Liver (tissue), 9 donors: Measurements from ENCODE around the gene ABTB2. TPM values are rescaled to one million over a fixed set of nuclear protein-coding genes. Genes with fewer than 3 reads are reported as not detected.

Source experiments
- DNase-seq: peaks from one replicate; pipeline ENCODE4 v3.0.0-alpha.2; 2017; ENCODE audit warnings: low spot score
- H3K27ac ChIP-seq, 2 donors: one replicate each; pipeline ENCODE4 v1.7.0; 2013; ENCODE audit warnings: inconsistent platforms in 2 of 2, low read length in 2 of 2, control low read depth in 1 of 2, low read depth in 1 of 2, mild to moderate bottlenecking in 1 of 2
- H3K27me3 ChIP-seq, 4 donors: one replicate each; pipeline versions ENCODE4 v1.6.1 to v1.7.0; 2013; ENCODE audit warnings: low read length in 3 of 4, inconsistent platforms in 1 of 4, mild to moderate bottlenecking in 1 of 4, moderate library complexity in 1 of 4; ENCODE audit not compliant: control insufficient read depth in 4 of 4, insufficient read depth in 4 of 4
- H3K36me3 ChIP-seq, 4 donors: one replicate each; pipeline versions ENCODE4 v1.6.1 to v1.7.0; 2013; ENCODE audit warnings: low read length in 3 of 4, mild to moderate bottlenecking in 3 of 4, low read depth in 1 of 4, moderate library complexity in 1 of 4; ENCODE audit not compliant: control insufficient read depth in 4 of 4, insufficient read depth in 3 of 4
- H3K4me1 ChIP-seq, 4 donors: one replicate each; pipeline versions ENCODE4 v1.6.1 to v1.7.0; 2013; ENCODE audit warnings: low read length in 3 of 4, mild to moderate bottlenecking in 3 of 4, moderate library complexity in 1 of 4; ENCODE audit not compliant: control insufficient read depth in 4 of 4, insufficient read depth in 4 of 4
- H3K4me3 ChIP-seq, 3 donors: one replicate each; pipeline versions ENCODE4 v1.6.1 to v1.7.0; 2013; ENCODE audit warnings: low read length in 3 of 3, control low read depth in 1 of 3, low read depth in 1 of 3, mild to moderate bottlenecking in 1 of 3
- H3K9ac ChIP-seq, 2 donors: one replicate each; pipeline ENCODE4 v1.7.0; 2013; ENCODE audit warnings: low read length in 2 of 2, mild to moderate bottlenecking in 2 of 2, moderate library complexity in 2 of 2, control low read depth in 1 of 2, low read depth in 1 of 2
- H3K9me3 ChIP-seq, 4 donors: one replicate each; pipeline versions ENCODE4 v1.6.1 to v1.7.0; 2013; ENCODE audit warnings: low read length in 3 of 4; ENCODE audit not compliant: control insufficient read depth in 4 of 4
- EGR1 ChIP-seq, 2 donors: IDR thresholded peaks; 2 replicates each; pipeline ENCODE4 v1.6.1; 2016 to 2018; ENCODE audit warnings: antibody characterized with exemption in 2 of 2, low read depth in 2 of 2
- FOXA2 ChIP-seq: IDR thresholded peaks from 2 replicates; pipeline ENCODE4 v1.6.1; 2016; ENCODE audit warnings: antibody characterized with exemption
- GABPA ChIP-seq, 2 donors: IDR thresholded peaks in 1 of 2; conservative IDR thresholded peaks in 1 of 2; 2 replicates each; pipeline ENCODE4 v1.6.1; 2016; ENCODE audit warnings: antibody characterized with exemption in 2 of 2, mild to moderate bottlenecking in 1 of 2, moderate library complexity in 1 of 2
- HNF4A ChIP-seq, 2 donors: conservative IDR thresholded peaks; 2 replicates each; pipeline ENCODE4 v1.6.1; 2016; ENCODE audit warnings: antibody characterized with exemption in 2 of 2, mild to moderate bottlenecking in 2 of 2
- HNF4G ChIP-seq: IDR thresholded peaks from 2 replicates; pipeline ENCODE4 v1.6.1; 2016; ENCODE audit warnings: antibody characterized with exemption
- RAD21 ChIP-seq, 2 donors: IDR thresholded peaks; 2 replicates each; pipeline ENCODE4 v1.6.1; 2016; ENCODE audit warnings: antibody characterized with exemption in 2 of 2, mild to moderate bottlenecking in 2 of 2
- RXRA ChIP-seq, 2 donors: IDR thresholded peaks; 2 replicates each; pipeline ENCODE4 v1.6.1; 2017 to 2018; ENCODE audit warnings: antibody characterized with exemption in 2 of 2, mild to moderate bottlenecking in 1 of 2
- SP1 ChIP-seq: IDR thresholded peaks from 2 replicates; pipeline ENCODE4 v1.6.1; 2018; ENCODE audit warnings: antibody characterized with exemption, mild to moderate bottlenecking
- TAF1 ChIP-seq: conservative IDR thresholded peaks from 2 replicates; pipeline ENCODE4 v1.6.1; 2016; ENCODE audit warnings: antibody characterized with exemption, mild to moderate bottlenecking
- YY1 ChIP-seq: IDR thresholded peaks from 2 replicates; pipeline ENCODE4 v1.6.1; 2016; ENCODE audit warnings: antibody characterized with exemption, mild to moderate bottlenecking
- WGBS: extraction: QIAGEN DNeasy Blood & Tissue Kit; methylation state at CpG from one replicate; pipeline ENCODE4 v1.1.7; 2013; 5-methylcytosine and 5-hydroxymethylcytosine counted together
- polyA plus RNA-seq, 2 donors: library from polyadenylated mRNA; stranded (reverse) in 1 of 2; unstranded in 1 of 2; fragments of 200-250 nt in 1 of 2; fragments of >200 nt in 1 of 2; fragmentation: Nextera tagmentation in 1 of 2; extraction: Ambion mirVana in 1 of 2; gene quantifications; one replicate each; pipeline versions ENCODE4 v1.2.1 to v1.2.3, GENCODE V29; 2013 to 2015
- total RNA-seq, 2 donors: library from RNA; depleted of rRNA; stranded (reverse); fragments of >200 nt; gene quantifications; one replicate each; pipeline ENCODE4 v1.2.3, GENCODE V29; 2014
- TF ChIP-seq, protein P1 (sequence below): IDR thresholded peaks from 2 replicates; pipeline ENCODE4 v1.6.1; 2016; ENCODE audit warnings: antibody characterized with exemption, mild to moderate bottlenecking
- TF ChIP-seq, protein P2 (sequence below): fragments of 150-350 bp; IDR thresholded peaks from 2 replicates; pipeline ENCODE4 v1.5.1; 2017; ENCODE audit warnings: improper control_type of control experiment, low read depth, low read length; ENCODE audit not compliant: missing input control
- TF ChIP-seq, protein P3 (sequence below): IDR thresholded peaks from 2 replicates; pipeline ENCODE4 v1.6.1; 2016; ENCODE audit warnings: antibody characterized with exemption
- TF ChIP-seq, protein P4 (sequence below): IDR thresholded peaks from 2 replicates; pipeline ENCODE4 v1.6.1; 2016; ENCODE audit warnings: antibody characterized with exemption
- donor health status: healthy.
- donor health status: healthy.
- donor health status: healthy.
- donor health status: healthy.
- donor health status: healthy.

ABTB2 gene
- total and polyA plus RNA-seq, 4 donors = 2.4 to 8.9 (median 6.1) TPM

DNA sequence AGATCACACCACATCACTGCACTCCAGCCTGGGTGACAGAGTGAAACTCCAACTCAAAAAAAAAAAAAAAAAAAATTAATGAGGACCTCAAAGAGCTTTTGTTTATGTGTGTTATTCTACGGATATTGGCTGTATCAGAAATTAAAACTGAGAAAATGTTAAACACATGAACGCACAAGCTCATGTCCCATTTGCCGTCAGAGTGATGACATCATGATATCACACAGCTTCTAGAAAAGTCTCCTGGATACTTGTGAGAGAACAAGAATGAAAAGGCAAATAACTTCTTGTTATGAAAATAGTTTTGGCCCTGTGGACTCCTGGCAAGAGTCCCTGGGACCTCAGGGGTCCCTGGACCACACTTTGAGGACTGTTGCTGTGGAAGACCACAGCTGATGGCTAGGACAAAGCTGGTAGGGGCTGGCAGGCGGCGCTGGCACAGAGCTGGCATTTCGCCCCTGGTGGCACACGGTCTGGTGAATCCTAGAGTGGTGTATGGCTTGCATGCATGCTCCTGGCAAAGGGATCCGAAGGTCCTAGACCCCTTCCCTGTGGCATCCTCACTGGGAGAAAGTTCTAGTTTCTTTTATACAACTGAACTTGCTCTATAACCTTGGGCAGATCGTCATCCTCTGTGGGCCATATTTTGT lies 178.7 kb downstream of the ABTB2 start:
- H3K9me3 ChIP-seq = no peaks in the 10 kb centered on the region
- H3K27ac ChIP-seq = no peak overlapping the region
- no peak overlapping the region for H3K9ac ChIP-seq
- 92% methylated on average over 9 of the region's 9 CpGs for WGBS
- H3K36me3 ChIP-seq = no peaks in the 10 kb centered on the region
- no peak for DNase-seq
- no peaks in the 10 kb centered on the region for H3K27me3 ChIP-seq
- peaks cover 0 to 15% (median 8%) of the 10 kb centered on the region in 4 donors for H3K4me1 ChIP-seq
- no peak overlapping the region for H3K4me3 ChIP-seq
- TF ChIP-seq YY1 = no peak

DNA sequence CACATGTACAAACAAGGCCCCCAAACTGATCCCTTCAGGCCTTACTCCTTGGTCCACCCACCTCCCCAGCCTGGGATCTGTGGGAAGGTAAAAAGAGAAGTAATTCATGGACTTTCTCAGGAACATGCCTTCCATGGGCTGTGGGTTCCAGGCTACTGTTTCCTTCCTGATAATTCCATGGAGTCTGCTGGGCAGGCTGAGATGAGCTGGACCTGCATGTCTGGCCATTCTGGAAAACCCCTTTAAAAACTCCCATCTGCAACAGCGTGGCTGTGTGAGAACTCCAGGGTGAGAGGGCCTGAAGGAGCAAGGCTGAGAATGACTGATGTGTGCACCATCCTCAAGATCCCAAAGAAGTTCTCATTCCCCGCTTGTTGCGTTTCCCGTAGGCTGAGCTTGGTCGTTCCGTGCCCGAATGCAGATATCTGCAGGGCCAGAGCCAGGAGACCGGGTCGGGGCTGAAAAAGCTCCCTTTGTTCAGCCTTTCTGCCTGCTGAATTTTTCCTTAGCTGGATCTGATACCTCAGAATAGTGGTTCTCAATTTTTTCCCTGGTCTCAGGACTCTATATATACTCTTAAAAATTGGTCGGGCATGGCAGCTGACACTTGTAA lies 179.5 kb downstream of the ABTB2 start:
- 94% methylated on average over 10 of the region's 10 CpGs for WGBS
- DNase-seq = no peak
- H3K36me3 ChIP-seq = no peaks in the 10 kb centered on the region
- peaks cover 0 to 13% (median 8%) of the 10 kb centered on the region in 4 donors for H3K4me1 ChIP-seq
- H3K9ac ChIP-seq = no peak overlapping the region
- H3K27ac ChIP-seq = no peak overlapping the region
- TF ChIP-seq, protein P1, sequence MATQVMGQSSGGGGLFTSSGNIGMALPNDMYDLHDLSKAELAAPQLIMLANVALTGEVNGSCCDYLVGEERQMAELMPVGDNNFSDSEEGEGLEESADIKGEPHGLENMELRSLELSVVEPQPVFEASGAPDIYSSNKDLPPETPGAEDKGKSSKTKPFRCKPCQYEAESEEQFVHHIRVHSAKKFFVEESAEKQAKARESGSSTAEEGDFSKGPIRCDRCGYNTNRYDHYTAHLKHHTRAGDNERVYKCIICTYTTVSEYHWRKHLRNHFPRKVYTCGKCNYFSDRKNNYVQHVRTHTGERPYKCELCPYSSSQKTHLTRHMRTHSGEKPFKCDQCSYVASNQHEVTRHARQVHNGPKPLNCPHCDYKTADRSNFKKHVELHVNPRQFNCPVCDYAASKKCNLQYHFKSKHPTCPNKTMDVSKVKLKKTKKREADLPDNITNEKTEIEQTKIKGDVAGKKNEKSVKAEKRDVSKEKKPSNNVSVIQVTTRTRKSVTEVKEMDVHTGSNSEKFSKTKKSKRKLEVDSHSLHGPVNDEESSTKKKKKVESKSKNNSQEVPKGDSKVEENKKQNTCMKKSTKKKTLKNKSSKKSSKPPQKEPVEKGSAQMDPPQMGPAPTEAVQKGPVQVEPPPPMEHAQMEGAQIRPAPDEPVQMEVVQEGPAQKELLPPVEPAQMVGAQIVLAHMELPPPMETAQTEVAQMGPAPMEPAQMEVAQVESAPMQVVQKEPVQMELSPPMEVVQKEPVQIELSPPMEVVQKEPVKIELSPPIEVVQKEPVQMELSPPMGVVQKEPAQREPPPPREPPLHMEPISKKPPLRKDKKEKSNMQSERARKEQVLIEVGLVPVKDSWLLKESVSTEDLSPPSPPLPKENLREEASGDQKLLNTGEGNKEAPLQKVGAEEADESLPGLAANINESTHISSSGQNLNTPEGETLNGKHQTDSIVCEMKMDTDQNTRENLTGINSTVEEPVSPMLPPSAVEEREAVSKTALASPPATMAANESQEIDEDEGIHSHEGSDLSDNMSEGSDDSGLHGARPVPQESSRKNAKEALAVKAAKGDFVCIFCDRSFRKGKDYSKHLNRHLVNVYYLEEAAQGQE = no peak
- TF ChIP-seq, protein P2, sequence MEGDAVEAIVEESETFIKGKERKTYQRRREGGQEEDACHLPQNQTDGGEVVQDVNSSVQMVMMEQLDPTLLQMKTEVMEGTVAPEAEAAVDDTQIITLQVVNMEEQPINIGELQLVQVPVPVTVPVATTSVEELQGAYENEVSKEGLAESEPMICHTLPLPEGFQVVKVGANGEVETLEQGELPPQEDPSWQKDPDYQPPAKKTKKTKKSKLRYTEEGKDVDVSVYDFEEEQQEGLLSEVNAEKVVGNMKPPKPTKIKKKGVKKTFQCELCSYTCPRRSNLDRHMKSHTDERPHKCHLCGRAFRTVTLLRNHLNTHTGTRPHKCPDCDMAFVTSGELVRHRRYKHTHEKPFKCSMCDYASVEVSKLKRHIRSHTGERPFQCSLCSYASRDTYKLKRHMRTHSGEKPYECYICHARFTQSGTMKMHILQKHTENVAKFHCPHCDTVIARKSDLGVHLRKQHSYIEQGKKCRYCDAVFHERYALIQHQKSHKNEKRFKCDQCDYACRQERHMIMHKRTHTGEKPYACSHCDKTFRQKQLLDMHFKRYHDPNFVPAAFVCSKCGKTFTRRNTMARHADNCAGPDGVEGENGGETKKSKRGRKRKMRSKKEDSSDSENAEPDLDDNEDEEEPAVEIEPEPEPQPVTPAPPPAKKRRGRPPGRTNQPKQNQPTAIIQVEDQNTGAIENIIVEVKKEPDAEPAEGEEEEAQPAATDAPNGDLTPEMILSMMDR = no peak
- TF ChIP-seq, protein P3, sequence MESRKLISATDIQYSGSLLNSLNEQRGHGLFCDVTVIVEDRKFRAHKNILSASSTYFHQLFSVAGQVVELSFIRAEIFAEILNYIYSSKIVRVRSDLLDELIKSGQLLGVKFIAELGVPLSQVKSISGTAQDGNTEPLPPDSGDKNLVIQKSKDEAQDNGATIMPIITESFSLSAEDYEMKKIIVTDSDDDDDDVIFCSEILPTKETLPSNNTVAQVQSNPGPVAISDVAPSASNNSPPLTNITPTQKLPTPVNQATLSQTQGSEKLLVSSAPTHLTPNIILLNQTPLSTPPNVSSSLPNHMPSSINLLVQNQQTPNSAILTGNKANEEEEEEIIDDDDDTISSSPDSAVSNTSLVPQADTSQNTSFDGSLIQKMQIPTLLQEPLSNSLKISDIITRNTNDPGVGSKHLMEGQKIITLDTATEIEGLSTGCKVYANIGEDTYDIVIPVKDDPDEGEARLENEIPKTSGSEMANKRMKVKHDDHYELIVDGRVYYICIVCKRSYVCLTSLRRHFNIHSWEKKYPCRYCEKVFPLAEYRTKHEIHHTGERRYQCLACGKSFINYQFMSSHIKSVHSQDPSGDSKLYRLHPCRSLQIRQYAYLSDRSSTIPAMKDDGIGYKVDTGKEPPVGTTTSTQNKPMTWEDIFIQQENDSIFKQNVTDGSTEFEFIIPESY = no peak
- no peak for TF ChIP-seq GABPA (IDR thresholded peaks at IDR 0.05 in 1 of 2, conservative IDR thresholded peaks at IDR 0.05 in 1 of 2)
- no peak for TF ChIP-seq FOXA2
- no peak for TF ChIP-seq HNF4G
- no peak for TF ChIP-seq HNF4A (conservative IDR thresholded peaks at IDR 0.05)
- TF ChIP-seq, protein P4, sequence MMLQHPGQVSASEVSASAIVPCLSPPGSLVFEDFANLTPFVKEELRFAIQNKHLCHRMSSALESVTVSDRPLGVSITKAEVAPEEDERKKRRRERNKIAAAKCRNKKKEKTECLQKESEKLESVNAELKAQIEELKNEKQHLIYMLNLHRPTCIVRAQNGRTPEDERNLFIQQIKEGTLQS = no peak
- no peak for TF ChIP-seq RAD21 (IDR thresholded peaks at IDR 0.05)
- TF ChIP-seq SP1 = no peak
- no peak for TF ChIP-seq TAF1
- TF ChIP-seq EGR1 (IDR thresholded peaks at IDR 0.05; ENCODE audit: low read depth in 2 of 2) = no peak
- no peak for TF ChIP-seq RXRA (IDR thresholded peaks at IDR 0.05)
- H3K9me3 ChIP-seq = no peaks in the 10 kb centered on the region
- H3K4me3 ChIP-seq = no peak overlapping the region
- H3K27me3 ChIP-seq = no peaks in the 10 kb centered on the region
